GM21515 (cell line): ENCODE data around the gene RABL2A.
"Not testable (repeated sequence)": the region's sequence is repeated elsewhere in the genome, so short reads cannot be mapped to it uniquely, and the experiment has no call there.

Source experiments
- ATAC-seq: cut with Tn5 transposase; IDR thresholded peaks from one replicate; pipeline ENCODE4 v1.9.1; 2021; ENCODE audit not compliant: unreplicated experiment

Gene RABL2A

DNA sequence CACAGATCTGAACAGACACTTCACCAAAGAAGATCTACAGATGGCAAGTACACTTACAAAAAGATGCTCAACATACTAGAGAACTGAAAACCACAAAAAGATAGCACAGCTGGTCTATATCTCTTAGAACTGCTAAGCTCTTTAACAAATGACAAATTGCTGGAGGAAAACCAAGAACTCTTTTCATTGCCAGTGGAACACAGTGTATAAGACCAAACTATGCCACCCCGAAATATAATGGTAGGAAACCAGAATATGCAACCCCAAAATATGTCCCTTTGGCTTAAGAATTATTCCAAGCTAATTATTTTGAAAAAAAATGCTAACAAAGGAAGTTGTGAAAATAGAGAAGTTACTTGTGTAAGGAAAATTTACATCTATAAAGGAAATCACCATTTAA lies 21.0 kb upstream of the RABL2A start:
- ATAC-seq, result not testable (repeated sequence)

DNA sequence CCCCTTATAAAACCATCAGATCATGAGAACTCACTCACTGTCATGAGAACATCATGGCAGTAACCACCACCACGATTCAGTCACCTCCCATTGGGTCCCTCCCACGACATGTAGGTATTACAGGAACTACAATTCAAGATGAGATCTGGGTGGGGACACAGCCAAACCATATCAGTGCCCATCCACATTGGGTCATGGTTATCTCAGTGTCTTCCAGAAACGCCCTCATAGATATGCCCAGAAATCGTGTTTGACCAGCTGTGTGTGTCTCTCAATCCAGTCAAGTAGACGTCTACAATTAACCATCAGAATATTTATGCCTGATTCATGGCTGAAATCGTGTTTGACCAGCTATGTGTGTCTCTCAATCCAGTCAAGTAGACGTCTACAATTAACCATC lies 17.2 kb upstream of the RABL2A start:
- ATAC-seq, result not testable (repeated sequence)

DNA sequence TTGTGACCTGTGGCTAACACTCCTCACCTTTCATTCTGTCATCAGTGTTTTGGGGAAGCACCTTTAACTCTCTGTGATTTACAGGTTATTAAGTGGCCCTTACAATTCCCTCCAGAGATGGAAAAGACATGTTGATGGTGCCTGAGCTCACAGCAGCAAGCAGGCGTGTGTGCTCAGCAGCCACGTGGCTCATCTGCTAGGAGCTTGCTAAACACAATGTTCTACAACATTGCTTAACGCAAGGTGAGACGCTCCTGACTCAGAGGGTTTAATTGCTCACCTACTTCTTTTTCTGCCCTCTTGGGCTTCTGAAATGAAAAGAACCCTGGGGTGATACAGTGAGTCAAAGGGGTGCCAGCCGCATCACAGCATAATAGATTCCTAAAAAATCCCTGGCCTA lies 6.1 kb upstream of the RABL2A start:
- not testable (repeated sequence) for ATAC-seq

DNA sequence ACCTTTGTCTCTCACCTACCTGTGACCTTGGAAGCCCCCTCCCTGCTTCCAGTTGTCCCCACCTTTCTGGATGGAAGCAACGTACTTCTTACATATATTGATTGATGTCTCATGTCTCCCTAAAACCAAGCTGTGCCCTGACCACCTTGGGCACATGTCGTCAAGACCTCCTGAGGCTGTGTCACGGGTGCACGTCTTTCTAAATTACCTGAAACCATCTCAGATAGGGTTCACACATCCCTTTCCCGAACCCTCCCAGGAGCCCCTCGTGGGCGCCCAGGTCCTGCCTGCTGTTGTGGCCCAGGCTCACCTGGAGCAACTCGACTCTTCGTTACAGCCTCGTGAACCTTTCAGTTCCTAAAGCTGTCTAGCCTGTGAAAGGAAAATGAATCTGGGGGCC lies 1.2 kb upstream of the RABL2A start:
- ATAC-seq, result not testable (repeated sequence)

DNA sequence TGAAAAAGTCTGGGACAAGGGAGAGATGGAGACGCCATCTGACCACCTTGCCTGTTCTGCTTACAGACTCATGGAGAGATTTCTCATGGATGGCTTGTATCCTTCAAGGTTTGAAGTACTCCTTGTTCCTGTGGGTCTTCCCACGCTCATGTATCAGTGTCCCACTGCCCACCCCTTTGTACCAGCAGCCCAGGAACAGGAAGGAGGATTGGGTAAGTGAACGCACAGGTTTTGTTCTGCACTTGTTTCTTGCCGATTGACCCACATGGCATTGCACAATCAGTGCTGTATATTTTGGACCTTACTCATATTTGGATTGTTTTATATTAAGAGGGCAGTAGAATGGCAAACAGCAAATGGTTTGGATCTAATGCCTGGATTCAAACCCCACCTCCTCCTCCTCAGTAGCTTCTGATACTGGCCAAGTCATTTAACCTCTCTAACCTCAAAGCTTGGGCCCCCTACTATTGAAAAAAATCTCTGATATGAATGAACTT lies 5.8 kb downstream of the RABL2A start:
- ATAC-seq, result not testable (repeated sequence)

DNA sequence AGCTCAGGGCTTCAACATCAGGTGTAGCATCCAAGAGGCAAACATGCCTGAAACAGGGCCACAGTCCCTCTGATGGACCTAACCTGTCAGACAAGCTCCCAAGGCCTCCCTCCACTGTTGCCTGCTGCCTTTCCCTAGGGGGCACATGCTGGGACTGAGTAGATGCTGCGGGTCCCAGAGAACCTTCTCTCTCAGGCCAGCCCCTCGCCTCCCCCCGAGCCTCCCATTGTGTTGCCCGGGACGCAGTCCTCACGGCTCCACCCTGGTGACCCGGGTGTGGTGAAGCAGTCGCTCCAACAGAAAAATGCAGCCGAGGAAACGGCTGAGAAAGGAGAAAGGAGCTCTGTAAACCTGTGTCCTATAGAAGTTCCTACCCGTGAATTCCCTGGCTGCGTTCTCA lies 8.3 kb downstream of the RABL2A start:
- ATAC-seq, result not testable (repeated sequence)

DNA sequence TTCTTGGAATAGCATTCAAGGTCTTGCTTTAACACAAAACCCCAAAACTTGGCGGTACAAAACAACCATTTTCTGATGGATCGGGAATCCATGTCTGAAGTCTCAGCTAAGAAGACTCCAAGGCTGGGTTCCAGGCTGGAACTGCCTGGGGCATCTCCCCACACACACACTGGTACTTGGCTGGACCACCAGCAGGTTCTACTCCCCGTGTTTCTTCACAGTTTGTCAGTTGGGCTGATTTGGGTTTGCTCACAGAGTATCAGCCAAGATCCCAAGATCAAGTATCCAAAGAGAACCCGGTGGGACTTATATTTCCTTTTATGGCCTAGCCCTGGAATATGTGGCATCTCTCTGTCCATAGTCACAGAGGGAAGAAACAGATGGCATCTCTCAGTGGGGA lies 9.2 kb downstream of the RABL2A start:
- ATAC-seq, result not testable (repeated sequence)

DNA sequence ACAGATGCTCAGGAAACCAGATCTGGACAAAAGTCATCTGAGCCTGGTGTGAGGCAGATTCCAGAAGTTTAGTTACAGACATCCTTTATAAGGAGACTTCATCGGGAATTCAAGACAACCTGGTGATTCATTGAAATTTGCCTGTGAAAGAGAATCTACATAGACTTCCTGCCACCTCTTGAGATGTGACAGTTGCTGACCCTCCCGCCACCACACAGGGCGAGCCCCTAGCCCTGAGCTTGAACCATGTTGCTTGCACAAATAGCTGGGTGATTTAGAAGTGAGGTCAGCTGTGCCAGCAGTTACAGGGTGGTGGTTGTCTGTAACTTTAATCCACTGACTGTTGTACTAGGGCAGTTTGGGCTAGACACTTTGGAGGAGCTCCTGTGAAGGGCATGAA lies 11.0 kb downstream of the RABL2A start:
- not testable (repeated sequence) for ATAC-seq

DNA sequence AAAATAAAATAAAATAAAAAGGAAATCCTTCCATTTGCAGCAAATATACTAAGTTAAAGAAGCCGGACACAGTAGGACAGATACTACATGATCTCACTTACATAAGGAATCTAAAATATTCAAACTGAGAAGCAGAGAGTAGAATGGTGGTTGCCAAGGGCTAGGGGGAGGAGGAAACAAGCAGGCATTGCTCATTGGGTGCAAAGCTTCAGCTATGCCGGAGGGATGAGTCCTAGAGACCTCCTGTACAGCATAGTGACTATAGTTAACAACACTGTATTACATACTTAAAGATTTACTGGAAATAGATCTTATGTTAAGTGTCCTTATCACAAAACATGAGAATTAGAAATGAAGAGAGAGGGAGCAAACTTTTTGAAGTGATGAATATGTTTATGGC lies 19.2 kb downstream of the RABL2A start:
- ATAC-seq, result not testable (repeated sequence)

DNA sequence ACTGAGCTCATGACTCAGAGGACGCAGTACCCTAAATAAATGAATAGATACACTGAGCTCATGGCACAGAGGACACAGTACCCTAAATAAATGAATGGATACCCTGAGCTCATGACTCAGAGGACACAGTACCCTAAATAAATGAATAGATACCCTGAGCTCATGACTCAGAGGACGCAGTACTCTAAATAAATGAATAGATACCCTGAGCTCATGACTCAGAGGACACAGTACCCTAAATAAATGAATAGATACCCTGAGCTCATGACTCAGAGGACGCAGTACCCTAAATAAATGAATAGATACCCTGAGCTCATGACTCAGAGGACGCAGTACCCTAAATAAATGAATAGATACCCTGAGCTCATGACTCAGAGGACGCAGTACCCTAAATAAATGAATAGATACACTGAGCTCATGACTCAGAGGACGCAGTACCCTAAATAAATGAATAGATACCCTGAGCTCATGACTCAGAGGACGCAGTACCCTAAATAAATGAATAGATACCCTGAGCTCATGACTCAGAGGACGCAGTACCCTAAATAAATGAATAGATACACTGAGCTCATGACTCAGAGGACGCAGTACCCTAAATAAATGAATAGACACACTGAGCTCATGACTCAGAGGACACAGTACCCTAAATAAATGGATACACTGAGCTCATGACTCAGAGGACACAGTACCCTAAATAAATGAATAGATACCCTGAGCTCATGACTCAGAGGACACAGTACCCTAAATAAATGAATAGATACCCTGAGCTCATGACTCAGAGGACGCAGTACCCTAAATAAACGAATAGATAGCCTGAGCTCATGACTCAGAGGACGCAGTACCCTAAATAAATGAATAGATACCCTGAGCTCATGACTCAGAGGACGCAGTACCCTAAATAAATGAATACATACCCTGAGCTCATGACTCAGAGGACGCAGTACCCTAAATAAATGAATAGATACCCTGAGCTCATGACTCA lies 24.1 kb downstream of the RABL2A start:
- not testable (repeated sequence) for ATAC-seq

DNA sequence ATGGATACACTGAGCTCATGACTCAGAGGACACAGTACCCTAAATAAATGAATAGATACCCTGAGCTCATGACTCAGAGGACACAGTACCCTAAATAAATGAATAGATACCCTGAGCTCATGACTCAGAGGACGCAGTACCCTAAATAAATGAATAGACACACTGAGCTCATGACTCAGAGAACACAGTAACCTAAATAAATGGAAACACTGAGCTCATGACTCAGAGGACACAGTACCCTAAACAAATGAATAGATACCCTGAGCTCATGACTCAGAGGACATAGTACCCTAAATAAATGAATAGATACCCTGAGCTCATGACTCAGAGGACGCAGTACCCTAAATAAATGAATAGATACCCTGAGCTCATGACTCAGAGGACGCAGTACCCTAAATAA lies 25.5 kb downstream of the RABL2A start:
- not testable (repeated sequence) for ATAC-seq

DNA sequence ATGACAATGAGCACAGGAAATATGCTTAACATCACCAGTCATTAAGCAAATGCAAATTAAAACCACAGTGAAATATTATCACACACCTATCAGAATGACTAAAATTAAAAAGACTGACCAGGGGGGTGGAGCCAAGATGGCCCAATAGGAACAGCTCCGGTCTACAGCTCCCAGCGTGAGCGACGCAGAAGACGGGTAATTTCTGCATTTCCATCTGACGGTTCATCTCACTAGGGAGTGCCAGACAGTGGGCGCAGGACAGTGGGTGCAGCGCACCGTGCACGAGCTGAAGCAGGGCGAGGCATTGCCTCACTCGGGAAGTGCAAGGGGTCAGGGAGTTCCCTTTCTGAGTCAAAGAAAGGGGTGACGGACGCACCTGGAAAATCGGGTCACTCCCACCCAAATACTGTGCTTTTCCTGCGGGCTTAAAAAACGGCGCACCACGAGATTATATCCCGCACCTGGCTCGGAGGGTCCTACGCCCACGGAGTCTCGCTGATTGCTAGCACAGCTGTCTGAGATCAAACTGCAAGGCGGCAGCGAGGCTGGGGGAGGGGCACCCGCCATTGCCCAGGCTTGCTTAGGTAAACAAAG lies 29.1 kb downstream of the RABL2A start:
- ATAC-seq, result not testable (repeated sequence)

DNA sequence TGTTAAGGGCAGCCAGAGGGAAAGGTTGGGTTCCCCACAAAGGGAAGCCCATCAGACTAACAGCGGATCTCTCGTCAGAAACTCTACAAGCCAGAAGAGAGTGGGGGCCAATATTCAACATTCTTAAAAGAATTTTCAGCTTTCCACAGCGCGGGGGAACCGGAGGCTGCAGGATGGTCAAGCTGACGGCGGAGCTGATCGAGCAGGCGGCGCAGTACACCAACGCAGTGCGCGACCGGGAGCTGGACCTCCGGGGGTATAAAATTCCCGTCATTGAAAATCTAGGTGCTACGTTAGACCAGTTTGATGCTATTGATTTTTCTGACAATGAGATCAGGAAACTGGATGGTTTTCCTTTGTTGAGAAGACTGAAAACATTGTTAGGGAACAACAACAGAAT lies 30.7 kb downstream of the RABL2A start:
- not testable (repeated sequence) for ATAC-seq

DNA sequence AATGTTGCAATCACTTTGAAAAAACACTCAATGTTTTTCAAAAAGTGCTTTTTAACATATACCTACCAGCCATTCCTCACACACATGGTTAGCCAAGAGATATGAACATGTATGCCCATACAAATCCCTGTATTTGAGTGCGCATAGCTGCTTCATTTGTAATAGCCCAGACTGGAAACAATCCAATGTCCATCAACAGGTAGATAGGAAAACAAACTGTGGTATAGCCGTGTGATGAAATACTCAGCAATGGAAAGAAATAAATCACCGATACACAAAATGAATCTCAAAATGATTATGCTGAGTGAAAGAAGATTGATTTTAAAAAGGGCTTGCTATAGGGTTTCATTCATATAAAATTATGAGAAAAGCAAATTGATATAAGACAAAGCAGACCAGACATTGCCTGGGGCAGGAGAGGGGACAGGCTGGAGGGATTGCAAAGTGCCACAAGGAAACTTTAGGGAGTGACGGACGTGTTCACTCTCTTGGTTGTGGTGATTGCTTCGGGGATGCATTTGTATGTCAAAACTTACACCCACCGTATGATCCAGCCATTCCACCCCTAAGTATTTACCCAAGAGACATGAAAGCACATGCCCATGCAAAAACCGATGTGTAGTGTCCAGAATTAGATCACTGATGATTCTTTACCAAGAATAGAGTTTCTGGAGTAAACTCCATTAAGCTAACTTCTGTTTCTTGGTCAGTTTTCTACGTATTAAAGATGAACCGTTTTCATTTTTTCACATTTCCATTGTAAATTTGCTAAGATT lies 36.4 kb downstream of the RABL2A start:
- ATAC-seq, result not testable (repeated sequence)

DNA sequence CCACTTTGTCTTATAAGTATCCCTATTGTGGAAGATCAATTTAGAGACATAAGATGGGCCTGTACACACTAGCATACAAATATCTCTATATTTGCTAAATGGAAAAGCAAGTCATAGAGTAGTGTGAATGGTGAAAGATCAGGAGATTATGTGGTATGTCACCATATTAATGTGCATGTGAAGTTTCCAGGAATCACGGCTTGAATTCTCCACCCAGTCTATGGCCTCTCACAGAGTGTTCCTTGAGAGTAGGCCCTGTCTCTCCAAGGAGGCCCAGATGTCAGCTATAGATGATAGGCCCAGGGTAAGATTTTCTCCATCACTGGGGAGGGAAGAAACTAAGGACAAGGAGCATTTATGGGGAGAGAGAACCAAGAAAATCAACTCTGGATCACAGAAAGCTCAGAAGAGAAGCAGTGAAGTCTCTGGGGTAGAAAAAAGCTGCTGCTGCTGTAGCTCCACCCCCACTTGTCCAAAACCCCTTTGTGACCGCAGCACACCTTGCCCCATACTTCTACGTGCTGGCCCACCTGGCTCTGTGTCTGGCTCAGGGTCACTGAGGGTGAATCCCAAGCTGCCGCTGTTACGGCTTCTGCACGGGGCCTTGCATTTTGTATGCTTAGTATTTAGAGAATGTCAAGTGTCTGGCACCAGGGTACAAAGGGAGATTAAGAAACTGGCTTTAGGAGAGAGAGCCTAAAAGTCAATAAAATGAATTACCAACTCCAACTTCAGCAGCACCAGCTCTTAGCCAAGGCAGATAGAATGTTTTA lies 37.9 kb downstream of the RABL2A start:
- ATAC-seq, result not testable (repeated sequence)

DNA sequence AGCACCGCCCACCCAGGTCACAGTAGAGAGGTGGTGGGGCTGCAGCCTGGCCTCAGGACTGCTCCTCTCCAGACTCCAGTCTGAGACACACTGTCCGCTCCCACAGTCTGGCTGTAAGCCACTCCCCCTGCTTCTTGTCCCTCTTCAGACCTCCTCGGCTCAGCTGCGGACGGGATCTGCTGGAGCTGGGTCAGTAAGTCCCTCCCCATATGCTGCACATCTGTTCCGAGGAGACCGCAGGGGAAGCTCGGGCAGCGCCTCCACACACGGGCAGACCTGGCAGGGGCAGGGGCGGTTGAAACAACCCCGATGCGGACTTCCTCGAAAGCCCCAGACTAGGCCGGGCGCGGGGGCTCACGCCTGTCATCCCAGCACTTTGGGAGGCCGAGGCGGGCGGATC lies 41.9 kb downstream of the RABL2A start:
- not testable (repeated sequence) for ATAC-seq

DNA sequence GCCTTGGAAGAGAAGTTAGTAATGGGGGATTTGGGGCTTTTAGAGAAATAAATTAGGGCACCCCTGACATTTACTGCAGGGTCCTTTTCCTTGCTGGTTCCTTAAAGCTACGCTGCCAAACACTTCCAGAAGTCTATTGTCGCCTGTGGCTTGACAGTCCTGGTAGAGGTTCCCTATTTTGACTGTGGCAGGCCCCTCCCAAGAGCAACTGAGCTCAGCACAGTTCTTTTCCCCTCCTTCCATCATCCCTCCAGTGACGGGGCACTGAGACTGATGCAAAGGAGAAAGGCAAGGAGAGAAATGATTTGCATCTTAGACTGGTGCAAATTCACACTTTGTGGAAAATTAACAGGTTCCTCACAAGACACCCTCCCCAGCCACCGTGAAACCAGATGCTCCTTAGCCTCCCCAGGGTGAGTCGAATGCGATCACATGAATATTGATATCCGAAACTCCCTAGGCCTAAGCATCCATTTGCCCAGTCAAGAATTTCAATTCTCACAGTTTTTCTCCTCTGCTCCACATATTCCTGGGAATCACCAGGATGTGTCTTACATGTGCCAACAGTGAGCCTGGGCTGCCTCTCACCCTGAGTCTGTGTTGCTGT lies 45.4 kb downstream of the RABL2A start:
- ATAC-seq, result no peak

DNA sequence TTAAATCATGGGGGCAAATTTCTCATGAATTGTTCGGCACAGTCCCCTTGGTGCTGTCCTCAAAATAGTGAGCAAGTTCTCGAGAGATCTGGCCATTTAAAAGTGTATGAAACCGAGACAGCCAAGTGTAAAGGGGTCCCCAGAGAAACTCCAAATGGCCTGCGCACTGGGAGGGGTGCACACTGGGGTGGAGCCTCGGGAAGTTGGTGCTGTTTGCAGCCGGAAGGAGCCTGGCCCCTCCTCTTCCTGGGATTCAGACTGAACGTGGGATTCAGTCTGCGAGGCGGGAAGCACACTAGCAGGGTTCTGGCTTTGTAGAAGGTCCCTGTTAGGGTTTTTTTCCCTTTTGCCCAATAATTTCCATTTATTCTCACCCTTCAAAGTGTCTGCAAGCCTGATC lies 48.8 kb downstream of the RABL2A start:
- ATAC-seq, result no peak

DNA sequence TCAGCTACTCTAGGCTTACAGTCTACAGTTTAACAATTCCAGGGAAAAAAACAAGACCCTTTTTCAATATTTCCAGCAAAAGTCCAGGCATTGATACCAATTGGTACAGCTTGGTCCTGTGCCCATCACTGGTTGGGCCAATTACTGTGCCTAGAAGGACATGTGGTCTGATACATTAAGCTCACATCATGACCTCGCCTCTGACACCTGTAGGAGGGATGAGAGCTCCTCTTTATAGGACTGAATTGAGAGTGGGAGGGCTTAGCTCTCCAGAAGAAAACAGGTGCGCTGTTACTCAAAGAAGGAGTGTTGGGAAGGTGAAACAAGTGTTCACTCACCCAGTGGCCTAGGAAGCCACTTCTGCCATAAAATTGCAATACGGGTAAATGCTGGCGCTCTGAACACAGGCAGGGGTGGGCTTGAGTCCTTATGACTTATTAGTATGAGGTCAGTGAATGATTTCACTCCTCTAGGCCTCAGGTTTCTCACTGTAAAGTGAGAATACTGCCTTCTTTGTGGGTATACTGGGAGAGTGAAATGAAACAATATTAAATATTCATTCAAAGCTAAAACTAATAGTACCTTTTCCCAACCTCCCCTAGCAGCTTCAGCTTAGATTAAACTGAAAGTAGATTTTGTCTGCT lies 49.7 kb downstream of the RABL2A start:
- ATAC-seq, result no peak

DNA sequence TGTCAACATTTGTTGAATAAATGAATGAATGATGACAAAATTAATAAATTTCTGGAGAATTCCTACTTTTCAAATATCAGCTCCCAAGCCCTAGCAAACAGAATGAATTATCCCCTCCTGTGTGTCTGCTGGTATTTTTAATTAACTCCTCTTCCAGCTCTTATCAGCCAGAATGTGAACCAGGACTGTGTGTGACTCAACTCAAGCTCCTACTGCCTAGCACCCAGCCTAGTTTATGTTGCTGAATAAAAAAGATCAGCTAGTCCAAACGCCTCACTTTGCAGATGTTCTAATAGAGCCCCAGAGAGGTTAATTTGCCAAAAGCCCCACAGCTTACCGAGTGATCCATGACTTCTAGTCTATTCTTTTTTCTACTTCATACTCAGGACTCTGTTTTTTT lies 50.3 kb downstream of the RABL2A start:
- no peak for ATAC-seq
